H1 (cell line): ENCODE measurements around the gene ARL11. TPM values are rescaled to one million over a fixed set of nuclear protein-coding genes. Genes with fewer than 3 reads are reported as not detected.

ENCODE experiments used
- polyA plus RNA-seq, 7 experiments: library from polyadenylated mRNA; depleted of rRNA in 3 of 7; stranded (reverse) in 5 of 7; unstranded in 2 of 7; fragments of >200 nt in 5 of 7; fragments of 200-250 nt in 2 of 7; gene quantifications; 1 replicate in 5 of 7; 2 replicates in 1 of 7; 4 replicates in 1 of 7; pipeline versions ENCODE4 v1.2.1 to v1.2.3, GENCODE V29; 2011 to 2013; ENCODE audit warnings: missing spikeins in 2 of 7, mixed read lengths in 2 of 7
- total RNA-seq: library from RNA; stranded (reverse); fragmentation: NEBNext Ultra II Directional; extraction: Animal tissue kit (Norgen Biotek cat#: 25700); gene quantifications from 2 replicates; pipeline ENCODE4 v1.2.1, GENCODE V29; 2021

The ARL11 gene
- total and polyA plus RNA-seq, 2 of the 8 experiments (the other 6 are each of a cell fraction or from before 2014, with no cell fraction given), result 0.45 to 0.52 TPM

Other genes with a start within 250 kb of the ARL11 start
- 4.1 and 4.8 TPM in 2 replicates for gene CAB39L, start 184.4 kb upstream of the ARL11 start, total RNA-seq
- 2.3 and 2.5 TPM in 2 replicates for gene CAB39L, start 184.4 kb upstream of the ARL11 start, polyA plus RNA-seq (2011; rRNA removed)
- 5.4 and 6.1 TPM in 2 replicates for gene SETDB2, start 184.2 kb upstream of the ARL11 start, total RNA-seq
- 0.80 and 1.2 TPM in 2 replicates for gene SETDB2, start 184.2 kb upstream of the ARL11 start, polyA plus RNA-seq (2011; rRNA removed)
- 6.1 and 9.3 TPM in 2 replicates for gene PHF11, start 132.6 kb upstream of the ARL11 start, total RNA-seq
- 5.6 and 8.1 TPM in 2 replicates for gene PHF11, start 132.6 kb upstream of the ARL11 start, polyA plus RNA-seq (2011; rRNA removed)
- gene RCBTB1, start 42.9 kb upstream of the ARL11 start, total RNA-seq, result 29.6 and 29.8 TPM in 2 replicates
- 11.8 and 13.7 TPM in 2 replicates for gene RCBTB1, start 42.9 kb upstream of the ARL11 start, polyA plus RNA-seq (2011; rRNA removed)
- gene EBPL, start 63.0 kb downstream of the ARL11 start, total RNA-seq, result 130 TPM in 2 replicates
- 136 and 204 TPM in 2 replicates for gene EBPL, start 63.0 kb downstream of the ARL11 start, polyA plus RNA-seq (2011; rRNA removed)
- gene KPNA3, start 164.2 kb downstream of the ARL11 start, total RNA-seq, result 62.3 and 63.2 TPM in 2 replicates
- gene KPNA3, start 164.2 kb downstream of the ARL11 start, polyA plus RNA-seq (2011; rRNA removed), result 13.1 and 21.4 TPM in 2 replicates